ENCODE results near the gene RNF41.

Gene RNF41

DNA sequence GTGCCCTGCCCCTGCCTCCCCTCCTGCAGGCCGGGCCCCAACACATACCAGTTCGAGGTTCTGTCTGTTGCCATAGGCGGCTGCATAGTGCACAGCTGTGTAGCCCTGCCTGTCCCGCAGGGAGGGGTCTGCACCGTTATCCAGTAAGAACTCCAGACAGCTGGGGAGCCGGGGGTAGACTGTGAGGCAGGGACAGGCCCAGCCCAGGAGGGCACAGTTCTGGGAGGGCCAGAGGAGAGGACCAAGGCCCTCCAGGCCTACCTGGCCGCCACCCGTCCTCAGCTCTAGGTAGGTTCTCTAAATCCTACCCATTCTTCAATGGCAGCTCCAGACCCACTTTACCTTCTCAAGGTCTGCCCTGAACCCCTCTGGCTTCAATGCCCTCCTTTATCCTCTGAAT is 27.0 kb upstream of the RNF41 start:
- DNase-seq: no peak
- in situ Hi-C loops (cut with HindIII; ENCODE audit: low pct_ligation_motif_present, low pct_unique_long_range_greater_than_20kb, low sequenced_read_pairs): no loop called here

DNA sequence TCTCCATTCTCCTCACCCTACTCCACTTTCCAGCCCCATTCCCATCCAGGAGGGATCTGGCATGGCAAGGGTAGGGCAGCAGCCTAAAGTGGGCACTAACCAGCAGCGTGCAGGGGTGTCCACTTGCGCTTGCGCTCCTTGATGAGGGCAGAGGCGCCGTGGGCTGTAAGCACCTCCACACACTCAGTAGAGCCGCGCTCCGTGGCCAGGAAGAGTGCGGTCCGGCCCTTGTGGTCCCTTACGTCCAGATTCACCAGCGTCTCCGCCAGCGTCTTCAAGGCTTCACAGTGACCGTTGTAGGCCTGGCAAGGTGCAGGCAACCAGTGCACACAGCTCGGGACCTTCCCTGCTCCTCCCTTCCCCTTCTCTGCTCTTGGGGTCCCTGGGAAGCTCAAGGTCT is 26.2 kb upstream of the RNF41 start:
- in situ Hi-C loops (cut with HindIII; ENCODE audit: low pct_ligation_motif_present, low pct_unique_long_range_greater_than_20kb, low sequenced_read_pairs): no loop called here
- no peak for DNase-seq

DNA sequence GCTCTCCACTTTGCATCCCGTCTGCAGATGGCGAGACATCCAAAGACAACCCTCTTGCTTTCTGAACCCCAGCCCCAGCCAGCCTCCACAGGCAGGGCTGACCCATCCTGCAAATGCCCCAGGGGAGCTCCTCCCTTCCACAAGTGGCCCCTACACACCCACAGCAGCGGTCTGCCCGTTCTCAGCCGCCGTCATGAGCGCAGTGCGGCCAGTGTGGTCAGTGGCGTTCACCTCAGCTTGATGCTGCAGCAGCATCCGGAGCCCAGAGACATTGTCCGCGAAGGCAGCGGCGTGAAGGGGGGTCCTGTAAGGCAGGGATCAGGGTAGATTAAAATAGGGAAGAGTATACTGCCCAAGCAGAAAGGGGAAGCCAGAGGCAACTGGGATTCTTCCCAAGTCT is 22.8 kb upstream of the RNF41 start:
- in situ Hi-C loops (cut with HindIII; ENCODE audit: low pct_ligation_motif_present, low pct_unique_long_range_greater_than_20kb, low sequenced_read_pairs): no loop called here
- DNase-seq: no peak

DNA sequence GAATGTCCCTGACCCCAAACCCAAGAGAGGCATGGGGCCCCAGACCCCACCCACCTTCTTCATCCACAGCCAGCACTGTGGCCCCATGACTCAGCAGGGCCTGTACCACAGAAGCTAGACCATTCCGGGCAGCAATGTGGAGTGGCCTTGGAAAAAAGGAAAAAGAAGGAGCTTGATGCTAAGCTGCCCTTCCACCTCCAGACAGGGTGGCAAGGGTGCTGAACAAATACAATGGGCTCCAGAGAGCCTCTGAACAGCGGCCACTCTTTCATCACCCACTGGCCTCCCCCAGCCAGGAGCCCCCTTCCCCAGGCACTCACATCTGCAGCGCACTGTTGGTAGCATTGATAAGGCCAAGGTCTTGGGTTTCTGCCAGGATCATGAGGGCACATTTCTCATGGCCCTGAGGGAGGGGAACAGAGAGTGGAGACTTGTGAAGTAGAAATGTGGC is 22.0 kb upstream of the RNF41 start:
- no peak for DNase-seq
- in situ Hi-C loops (cut with HindIII; ENCODE audit: low pct_ligation_motif_present, low pct_unique_long_range_greater_than_20kb, low sequenced_read_pairs): no loop called here

DNA sequence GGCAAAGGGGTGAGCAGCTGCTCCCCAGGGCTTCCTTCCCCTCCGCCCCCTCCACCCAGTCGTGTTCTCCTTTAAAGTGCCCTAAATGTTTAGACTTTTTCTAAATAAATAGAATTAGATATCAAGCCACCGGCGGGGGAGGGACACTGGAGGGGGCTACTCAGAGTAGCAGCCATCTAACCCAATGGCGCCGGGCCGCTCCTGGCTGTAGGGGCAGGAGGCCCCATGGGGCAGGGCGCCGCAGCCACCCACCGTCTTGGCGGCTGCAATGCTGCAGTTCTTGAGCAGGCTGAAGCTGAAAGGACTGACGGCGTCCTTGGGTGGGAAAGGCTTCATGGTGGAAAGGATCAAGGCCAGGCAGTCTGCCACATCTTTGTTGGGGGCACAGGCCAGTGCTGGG is 21.3 kb upstream of the RNF41 start:
- in situ Hi-C loops (cut with HindIII; ENCODE audit: low pct_ligation_motif_present, low pct_unique_long_range_greater_than_20kb, low sequenced_read_pairs): no loop called here
- DNase-seq: no peak

DNA sequence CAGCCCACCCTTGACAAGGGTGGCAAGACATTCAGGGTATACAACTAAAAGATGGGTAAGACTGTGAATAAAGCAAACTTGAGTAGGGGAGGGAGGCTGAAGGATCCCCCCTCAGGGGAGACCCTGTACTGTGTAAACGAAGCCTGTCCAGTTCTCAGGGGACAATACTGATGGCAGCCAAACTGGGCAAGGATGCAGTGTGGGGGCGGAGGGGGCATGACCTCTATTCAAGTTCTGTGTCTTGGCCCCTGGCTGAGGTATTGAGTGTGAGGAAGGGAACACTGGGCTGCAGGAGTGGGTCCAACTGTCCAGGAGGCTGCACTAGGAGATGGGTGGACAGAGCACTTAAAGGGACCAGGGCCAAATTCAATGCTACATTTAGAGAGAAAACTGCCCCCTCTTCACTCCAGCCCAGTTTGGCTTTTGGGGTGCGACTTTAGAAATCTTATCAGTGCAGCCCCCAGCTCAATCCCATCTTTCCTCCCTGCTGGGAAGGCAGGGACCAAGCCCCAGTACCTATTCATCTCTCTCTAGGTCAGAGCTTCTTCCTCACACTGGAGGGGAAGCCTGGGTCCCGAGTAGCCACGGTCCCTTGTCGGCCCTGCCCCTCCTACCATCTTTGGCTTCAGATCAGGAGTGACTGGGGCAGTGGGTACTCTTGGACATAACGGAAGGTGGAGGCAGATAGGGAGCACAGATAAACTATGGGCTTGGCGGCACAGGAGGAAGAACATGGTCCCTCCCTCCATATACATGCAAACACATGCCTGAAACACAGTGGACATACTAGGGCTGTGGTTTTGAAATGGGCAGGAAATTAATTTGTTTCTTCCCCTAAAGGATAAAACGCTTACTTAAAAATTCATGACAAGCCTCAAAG is 19.9 kb upstream of the RNF41 start:
- DNase-seq: no peak
- in situ Hi-C loops (cut with HindIII; ENCODE audit: low pct_ligation_motif_present, low pct_unique_long_range_greater_than_20kb, low sequenced_read_pairs): no loop called here

DNA sequence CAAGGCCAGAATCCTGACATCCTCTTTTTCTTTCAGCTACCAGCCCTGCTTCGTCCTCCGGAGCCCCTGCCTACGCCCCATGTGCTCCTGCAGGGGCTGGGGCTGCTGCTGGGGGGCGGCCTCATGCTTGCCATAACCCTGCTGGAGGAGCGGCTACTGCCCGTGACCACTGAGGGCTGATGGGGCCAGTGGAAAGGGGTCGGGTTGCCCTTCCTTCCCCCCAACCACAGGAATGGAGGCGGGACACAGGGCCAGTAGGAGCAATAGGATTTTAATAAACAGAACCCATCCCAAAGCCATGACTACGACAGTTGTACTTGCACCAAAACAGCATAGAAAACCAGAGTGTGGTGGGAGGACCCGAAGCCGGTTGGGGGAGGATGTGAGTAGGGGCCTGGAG is 15.8 kb upstream of the RNF41 start:
- in situ Hi-C loops (cut with HindIII; ENCODE audit: low pct_ligation_motif_present, low pct_unique_long_range_greater_than_20kb, low sequenced_read_pairs): no loop called here
- no peak for DNase-seq

DNA sequence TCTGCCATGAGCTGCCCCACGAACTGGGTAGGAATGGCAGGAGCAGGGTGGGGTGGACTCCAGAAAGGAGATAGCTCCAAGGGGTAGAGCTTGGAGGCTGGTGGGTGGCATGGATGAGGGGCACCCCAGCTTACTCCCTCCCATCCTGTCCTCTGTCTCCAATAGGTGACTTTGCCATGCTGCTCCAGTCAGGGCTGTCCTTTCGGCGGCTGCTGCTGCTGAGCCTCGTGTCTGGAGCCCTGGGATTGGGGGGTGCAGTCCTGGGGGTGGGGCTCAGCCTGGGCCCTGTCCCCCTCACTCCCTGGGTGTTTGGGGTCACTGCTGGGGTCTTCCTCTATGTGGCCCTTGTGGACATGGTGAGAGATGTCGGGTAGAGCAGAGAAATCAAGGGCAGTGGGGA is 15.3 kb upstream of the RNF41 start:
- DNase-seq: no peak
- in situ Hi-C loops (cut with HindIII; ENCODE audit: low pct_ligation_motif_present, low pct_unique_long_range_greater_than_20kb, low sequenced_read_pairs): no loop called here

DNA sequence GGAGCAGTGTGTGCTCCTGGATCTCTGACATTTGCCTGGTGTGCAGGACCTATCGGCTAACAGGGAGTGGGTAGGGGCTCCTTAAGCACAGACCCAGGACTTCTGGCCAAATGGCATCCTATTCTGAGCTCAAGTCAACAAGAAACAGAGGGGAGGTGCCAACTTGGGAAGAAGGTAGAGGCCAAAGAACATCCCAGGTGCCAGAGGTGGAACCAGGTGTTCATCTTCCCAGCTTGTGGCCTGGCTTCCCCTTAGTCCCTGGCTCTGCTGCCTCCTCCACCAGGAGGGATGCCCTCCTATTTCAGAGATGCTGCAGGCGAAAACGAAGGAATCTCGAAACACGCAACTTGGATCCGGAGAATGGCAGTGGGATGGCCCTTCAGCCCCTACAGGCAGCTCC is 14.4 kb upstream of the RNF41 start:
- no peak for DNase-seq
- in situ Hi-C loops (cut with HindIII; ENCODE audit: low pct_ligation_motif_present, low pct_unique_long_range_greater_than_20kb, low sequenced_read_pairs): no loop called here

DNA sequence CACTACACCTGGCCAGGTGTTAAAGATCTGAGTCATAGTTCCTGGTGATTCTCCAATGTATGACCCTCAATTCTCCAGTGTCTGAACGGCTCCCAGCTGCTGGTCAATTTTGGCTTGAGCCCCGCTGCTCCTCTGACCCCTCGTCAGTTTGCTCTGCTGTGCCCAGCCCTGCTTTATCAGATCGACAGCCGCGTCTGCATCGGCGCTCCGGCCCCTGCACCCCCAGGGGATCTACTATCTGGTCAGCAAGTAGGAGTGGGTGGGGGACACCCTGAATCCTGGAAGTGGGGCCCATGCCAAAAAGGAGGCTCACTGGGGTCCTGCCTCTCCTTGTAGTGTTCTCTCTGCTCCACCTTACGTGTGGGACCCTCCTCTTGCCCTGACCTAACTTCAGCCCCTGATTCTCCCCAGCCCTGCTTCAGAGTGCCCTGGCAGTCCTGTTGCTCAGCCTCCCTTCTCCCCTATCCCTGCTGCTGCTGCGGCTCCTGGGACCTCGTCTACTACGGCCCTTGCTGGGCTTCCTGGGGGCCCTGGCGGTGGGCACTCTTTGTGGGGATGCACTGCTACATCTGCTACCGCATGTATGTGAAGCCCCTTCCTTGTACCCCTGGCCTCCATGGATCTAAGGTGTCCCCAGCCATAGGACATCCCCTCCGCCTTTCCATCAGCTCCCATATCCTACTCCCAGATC is 13.2 kb upstream of the RNF41 start:
- no peak for DNase-seq
- in situ Hi-C loops (cut with HindIII; ENCODE audit: low pct_ligation_motif_present, low pct_unique_long_range_greater_than_20kb, low sequenced_read_pairs): no loop called here

DNA sequence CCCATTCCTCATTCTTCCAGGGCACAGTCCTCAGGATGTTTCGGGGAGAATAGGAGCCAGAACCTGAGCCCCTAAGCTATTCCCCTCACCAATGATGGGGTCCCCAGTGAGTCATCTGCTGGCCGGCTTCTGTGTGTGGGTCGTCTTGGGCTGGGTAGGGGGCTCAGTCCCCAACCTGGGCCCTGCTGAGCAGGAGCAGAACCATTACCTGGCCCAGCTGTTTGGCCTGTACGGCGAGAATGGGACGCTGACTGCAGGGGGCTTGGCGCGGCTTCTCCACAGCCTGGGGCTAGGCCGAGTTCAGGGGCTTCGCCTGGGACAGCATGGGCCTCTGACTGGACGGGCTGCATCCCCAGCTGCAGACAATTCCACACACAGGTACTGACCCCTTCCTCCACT is 9.5 kb upstream of the RNF41 start:
- DNase-seq: no peak
- in situ Hi-C loops (cut with HindIII; ENCODE audit: low pct_ligation_motif_present, low pct_unique_long_range_greater_than_20kb, low sequenced_read_pairs): no loop called here

DNA sequence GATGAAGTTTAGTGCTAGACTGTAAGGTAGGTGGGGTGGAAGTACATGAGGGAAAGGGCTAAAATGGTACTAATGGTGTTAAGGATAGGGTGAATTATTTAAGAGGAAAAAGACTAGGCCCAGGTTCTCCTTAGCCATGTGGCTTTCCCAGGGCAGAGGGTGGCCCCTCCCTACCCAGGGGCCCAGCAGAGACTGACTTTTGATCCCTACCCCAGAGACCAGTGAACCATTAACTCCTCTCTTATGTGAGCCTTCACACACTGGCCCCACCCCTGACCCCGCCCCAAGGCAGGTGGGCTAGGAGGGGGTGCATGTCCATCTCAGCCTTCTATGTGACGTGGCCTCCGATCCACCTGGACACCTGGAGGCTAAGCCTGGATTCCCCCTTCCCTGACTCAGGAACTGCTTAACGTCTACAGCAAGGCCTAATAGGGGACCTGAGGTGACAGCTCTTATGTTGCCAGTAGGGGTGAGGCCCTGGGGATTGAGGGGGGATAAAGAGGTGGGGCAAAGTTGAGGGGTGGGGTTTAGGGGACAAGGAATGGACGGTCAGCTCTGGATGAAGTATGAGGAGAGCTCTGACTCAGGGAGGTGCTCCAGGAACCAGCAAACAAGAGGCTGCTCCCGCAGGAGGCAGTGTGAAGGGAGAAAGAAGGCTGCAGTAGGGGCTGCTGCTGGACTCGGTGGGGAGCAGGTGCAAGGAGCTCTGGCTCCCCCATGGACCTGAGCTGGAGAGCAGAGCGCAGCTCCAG is 8.9 kb upstream of the RNF41 start:
- DNase-seq: no peak
- in situ Hi-C loops (cut with HindIII; ENCODE audit: low pct_ligation_motif_present, low pct_unique_long_range_greater_than_20kb, low sequenced_read_pairs): no loop called here

DNA sequence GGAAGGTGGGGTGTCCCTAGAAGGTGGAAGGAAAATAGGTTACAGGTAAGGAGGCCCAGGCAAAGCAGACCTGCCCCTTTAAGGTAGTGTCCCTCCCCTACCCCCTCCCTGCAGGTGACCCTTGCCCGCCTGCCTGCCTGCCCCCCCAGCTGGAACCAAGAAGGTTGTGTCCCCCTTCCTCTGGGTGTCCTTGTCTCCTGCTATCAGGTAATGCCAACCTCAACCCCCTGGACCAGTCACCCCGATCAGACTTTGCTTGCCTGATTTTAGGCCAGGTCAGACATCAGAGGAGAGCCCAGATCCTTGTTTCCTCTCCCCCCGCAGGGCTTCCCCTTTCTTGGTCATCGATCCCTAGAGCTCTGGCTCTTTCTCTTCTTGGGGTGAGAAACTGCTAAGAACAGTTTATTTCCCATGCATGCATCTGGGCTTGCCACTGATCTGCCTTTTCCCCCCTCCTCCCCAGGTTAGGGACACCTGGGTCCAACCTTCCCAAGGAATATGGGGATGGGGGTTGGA is 8.3 kb upstream of the RNF41 start, which contains the start of gene SLC39A5:
SLC39A5 (plus strand) TSS at position 136 of the 516 bp plus-strand sequence. CDS start 1,224 bp downstream, outside the sequence.
- in situ Hi-C loops (cut with HindIII; ENCODE audit: low pct_ligation_motif_present, low pct_unique_long_range_greater_than_20kb, low sequenced_read_pairs): no loop called here
- DNase-seq: no peak

DNA sequence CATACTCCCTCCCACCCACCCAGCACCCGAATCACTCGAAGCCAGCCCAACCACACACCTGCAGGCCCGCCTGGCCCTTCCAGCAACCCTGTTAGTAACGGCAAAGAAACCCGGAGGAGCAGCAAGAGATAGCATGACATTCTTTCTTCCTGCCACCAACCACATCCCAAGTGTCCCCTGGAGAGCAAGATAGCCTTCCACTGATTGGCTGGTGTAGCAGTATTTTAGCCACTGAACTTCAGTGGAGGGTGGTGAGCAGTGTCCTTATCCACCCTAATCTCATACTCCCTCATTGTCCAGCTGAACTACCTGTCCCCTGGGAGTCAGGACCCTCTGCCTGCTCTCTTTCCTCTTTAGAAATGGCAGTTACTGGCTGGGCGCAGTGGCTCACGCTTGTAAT is 7.4 kb upstream of the RNF41 start:
- no peak for DNase-seq
- in situ Hi-C loops (cut with HindIII; ENCODE audit: low pct_ligation_motif_present, low pct_unique_long_range_greater_than_20kb, low sequenced_read_pairs): no loop called here

DNA sequence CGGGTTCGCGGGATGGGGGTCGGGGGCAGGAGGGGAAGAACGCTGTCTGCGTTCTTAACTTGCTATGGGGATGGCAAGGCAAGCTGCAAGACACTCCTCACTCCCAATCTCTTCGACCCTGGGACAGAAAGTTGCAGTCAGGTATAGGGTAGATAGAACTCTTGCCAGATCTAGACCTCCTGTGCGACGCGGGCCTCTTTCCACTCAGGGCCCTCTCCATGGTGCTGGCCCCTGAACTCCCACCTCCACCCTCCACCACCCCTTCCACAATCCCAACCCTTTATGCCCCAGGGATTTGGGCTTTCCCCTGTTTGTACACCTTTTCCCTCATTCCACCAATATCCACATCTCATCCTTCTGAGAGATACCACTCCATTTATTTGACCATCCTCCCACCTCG is 3.2 kb upstream of the RNF41 start:
- DNase-seq: no peak
- in situ Hi-C loops (cut with HindIII; ENCODE audit: low pct_ligation_motif_present, low pct_unique_long_range_greater_than_20kb, low sequenced_read_pairs): no loop called here

DNA sequence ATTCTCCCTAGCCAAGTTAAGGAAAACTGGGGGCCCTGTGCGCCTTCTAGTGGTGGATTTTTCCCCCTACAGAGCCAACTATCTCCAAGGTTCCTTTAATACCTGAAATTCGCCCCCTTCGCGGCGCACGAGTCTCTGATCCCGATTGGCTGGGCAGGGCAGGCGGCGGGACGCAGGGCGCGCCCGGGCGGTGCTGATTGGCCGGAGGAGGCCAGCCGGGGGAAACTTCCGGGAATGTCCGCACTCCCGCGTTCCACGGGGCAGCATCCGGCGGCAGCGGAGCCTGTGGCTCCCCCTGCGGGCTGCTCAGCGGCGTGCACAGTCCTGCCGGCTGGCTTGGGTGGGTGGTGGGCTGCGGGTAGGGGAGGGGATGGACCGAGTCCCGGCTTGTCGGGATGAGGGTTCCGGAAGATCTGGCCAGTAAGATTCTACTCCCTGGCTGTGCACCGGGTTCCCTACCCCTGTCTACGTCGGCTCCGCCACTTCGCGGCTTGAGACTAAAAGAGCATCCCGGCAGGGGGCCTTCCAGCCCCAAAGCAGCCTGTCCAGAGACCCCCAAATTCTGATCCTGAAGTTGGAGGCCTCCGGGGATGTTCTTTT is 2.5 kb upstream of the RNF41 start, which contains the start of gene NABP2:
NABP2 (plus strand) TSS at position 241 of the 600 bp plus-strand sequence. CDS start 515 bp downstream, outside the sequence.
- in situ Hi-C loops (cut with HindIII; ENCODE audit: low pct_ligation_motif_present, low pct_unique_long_range_greater_than_20kb, low sequenced_read_pairs): no loop called here
- peak; percentile 100 for DNase-seq

DNA sequence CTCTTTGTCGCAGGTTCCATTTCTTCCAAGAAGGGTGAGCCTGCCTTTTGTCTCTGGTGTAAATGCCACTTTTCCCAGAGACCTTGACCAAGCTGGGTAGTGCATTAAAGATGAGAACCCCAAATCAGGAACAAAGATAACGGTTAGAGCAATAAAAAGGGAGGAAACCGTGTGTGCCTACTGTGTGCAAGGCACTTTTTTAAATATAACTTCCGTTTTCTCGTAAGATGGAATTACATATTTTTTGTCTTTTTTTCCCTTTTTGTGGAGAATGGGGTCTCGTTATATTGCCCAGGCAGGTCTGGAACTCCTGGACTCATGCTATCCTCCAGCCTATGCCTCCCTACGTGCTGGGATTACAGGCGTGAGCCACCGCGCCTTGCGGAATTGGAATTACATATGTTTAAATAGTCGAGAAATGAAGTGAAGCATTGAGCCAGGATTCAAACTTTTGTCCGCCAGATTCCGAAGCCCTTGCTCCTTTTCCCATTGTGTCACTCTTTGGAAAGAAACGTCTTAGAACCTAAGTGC is 1.9 kb upstream of the RNF41 start:
- in situ Hi-C loops (cut with HindIII; ENCODE audit: low pct_ligation_motif_present, low pct_unique_long_range_greater_than_20kb, low sequenced_read_pairs): no loop called here

DNA sequence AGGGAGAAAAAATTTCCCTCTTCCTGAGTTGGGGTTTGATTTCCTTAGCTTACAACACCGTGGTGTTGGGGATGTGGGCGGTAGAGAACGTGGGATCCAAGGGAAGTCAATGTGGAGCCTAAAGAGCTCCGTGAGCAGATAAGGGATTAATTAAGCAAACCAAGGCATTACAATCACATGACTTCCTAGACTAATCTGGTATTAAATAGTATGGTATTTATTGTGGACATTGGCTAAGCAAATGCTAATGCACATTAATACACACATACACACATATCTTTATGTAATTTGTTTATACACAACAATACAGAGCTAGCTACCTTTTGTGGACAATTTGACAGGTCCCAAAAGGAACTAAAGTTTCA is 791 bp upstream of the RNF41 start:
- in situ Hi-C loops (cut with HindIII; ENCODE audit: low pct_ligation_motif_present, low pct_unique_long_range_greater_than_20kb, low sequenced_read_pairs): no loop called here
- DNase-seq: no peak

More for the DNA sequence above, 1.9 kb upstream of the RNF41 start:
- DNase-seq: no peak

Data from ACHN (cell line).